Medulla oblongata (tissue), 1 donor: ENCODE data around the gene COG7.
"Not testable (repeated sequence)": the region's sequence is repeated elsewhere in the genome, so short reads cannot be mapped to it uniquely, and the experiment has no call there.

ENCODE experiments used
- DNase-seq: peaks from one replicate; pipeline ENCODE4 v3.0.0-alpha.2; 2015; ENCODE audit errors: extremely low spot score

The COG7 gene

DNA sequence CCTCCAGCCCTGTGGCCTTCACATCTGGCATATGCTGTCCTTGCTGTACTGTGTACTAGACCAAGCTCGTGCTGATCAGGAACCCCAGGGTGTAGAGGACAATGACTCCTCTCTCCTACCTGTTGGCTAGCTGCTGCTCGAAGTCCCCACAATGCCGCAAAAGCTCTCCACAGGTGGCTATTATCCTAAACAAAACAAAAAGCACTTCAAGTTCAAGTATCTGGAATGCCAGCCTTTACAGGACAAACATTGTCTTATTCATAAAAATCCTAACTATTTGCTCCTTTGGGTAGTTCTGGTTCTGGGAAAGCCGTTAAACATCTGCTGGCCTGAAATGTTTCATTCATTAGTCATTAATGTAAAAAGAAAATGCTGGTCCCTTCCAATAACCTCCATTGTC, 42.8 kb downstream of the COG7 start:
- no peak for DNase-seq

DNA sequence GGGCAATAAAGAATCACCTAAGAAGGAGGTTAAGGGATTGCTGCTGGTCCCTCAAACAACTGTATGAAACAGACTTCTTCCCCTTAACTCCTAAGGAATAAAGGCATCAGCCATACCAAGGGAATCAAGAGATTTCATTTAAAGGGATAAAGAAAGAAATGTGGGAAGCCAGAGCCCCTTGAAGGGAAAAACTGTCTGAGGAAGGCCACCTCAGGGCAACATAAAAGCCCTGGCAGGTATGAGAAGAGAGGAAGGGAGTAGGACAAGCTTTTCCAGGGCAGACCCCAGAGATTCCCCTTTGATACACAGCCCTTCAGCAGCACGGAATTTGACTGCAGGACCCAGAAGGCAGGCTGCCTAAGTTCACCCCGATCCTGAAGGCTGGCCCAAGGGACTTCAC, 43.5 kb downstream of the COG7 start:
- no peak for DNase-seq

DNA sequence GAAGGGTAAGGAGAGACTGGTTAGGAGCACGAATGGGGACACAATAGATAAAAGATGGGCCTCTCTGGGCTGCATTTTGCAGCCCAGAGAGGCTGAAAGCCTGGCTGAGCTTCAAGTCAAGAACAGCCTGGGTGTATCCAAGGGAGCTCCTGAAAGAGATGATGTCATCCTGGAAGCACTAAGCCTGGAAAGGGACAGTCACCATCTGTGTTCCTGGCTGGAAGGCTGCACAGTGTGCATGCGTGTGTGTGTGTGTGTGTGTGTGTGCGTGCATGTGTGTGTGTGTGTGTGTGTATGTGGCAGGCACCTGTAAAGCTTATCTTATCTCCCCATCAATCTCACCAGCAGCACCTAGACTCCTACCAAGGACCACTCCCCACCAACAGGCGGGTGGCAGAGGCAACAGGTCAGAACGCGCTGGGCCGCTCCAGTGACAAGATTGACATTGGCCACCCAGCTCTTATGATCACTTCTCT, 44.1 kb downstream of the COG7 start:
- DNase-seq: peak; percentile 79

DNA sequence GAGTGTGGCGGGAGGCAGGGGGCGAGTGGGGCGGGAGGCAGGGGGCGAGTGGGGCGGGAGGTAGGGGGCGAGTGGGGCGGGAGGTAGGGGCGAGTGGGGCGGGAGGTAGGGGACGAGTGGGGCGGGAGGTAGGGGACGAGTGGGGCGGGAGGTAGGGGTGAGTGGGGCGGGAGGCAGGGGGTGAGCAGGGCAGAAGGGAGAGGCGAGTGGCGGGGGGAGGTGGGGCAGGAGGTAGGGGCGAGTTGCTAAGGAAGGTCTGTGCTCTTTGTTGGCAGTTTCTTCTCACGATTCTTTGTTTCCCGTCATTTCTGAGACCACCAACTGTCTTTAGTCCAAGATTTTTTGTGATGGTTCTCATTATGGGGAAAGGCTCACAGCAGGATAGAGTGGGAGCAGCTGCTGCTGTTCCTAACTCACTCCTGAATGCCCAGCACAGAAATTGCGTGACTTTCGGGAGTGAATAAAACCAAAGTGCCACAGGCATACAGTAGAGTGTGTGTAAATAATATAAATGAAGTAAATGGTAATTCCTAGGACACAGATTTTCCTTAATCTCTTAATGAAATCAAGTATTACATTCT, 44.7 kb downstream of the COG7 start:
- no peak for DNase-seq

DNA sequence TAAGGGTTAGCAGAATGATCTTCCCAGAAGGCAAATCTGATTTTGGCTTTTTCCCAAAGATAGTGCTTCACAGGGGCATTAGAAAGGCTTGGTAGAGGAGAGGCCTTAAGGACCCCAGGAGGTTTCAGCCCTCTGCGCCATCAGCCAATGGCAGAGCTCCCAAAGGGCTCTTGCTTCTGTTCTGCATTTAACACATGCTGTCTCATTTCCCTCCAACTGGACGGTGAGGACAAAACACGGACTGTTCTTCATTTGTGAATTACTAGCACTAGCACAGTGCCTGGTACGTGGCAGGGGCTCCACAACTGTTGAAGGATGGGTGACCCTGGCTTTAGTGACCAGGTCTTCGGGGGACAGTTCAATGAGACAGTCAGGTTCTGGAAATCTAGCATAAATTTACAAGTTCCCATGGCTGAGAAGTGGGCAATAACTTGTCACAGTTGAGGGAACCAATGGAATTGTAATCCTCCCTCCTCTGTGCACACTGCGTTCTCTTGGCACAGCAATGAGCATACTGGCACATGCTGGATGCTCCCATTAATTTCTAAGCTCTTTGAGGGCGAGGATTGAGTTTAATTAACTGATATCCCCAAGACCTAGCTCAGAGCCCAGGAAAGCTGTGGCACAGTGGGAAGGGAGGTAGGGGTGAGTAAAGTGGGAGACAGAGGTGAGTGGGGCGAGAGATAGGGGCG, 45.4 kb downstream of the COG7 start:
- peak; percentile 12 for DNase-seq

DNA sequence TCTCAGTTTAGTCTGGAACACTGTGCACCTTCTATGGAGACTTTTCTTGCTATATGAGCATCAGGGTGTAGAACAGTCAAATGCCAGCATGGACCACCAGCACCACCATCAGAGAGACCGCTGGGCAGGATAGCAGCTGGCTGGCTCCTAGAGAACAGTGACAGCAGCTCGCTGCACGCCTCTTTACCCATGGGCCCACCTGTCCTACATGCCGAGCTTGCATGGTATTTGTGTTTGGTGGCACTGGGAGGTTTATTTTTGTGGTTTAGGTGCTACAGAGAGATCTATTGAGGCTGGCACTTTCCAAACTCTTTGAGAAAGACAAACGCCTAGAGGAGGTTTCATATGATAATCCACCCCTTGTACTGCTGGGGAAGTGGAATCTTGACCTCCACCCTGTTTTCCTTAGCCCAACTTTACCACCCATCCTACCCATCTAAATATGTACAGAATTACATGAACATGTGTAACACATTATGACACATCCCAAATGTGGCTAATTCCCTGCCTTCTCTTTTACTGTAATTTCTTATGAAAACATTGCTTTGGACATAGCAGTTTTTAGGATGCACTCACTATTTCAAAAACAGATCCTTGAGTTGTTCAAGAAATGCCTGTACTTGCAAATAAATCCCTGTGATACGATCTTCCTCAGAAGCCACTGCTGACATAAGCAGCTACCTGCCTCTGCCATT, 46.3 kb downstream of the COG7 start:
- DNase-seq: no peak

DNA sequence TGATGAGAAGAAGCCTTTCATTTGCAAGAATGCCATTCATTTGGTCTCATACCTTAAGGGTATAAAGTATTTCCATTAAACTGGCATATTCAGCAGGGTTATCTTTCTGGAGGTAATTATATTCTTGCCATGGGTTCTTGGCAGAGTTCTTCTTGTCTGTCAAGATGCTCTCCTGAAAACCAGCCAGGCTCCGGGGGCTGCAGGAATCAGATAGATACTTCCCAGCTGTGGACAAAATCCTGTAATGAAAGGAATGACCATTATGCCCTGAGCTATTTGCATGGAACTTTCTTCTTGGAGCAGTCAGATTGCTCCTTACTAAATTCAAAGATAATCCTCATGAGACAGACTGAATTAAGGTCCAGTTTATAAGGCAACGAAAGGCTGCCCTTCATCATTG, 47.0 kb downstream of the COG7 start:
- DNase-seq: no peak

DNA sequence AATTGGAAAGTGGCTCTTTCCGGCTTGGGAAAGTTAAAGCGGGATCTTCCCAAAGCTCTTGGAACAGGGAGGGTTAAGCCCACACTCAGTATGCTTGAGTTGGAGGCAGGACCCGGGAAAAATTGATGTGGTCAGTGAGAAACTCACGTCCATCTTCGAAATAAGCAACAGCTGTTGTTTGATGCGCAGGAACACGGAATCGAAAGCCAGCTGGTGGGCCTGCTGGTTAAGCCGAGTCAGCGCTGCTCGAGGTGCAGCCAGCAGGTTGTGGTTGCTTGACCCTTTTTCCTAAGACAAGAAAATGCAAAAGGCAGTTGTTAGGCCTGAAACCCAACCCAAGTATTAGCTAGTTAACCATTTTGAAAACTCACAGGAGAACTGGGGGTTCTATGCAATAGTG, 49.4 kb downstream of the COG7 start:
- no peak for DNase-seq

DNA sequence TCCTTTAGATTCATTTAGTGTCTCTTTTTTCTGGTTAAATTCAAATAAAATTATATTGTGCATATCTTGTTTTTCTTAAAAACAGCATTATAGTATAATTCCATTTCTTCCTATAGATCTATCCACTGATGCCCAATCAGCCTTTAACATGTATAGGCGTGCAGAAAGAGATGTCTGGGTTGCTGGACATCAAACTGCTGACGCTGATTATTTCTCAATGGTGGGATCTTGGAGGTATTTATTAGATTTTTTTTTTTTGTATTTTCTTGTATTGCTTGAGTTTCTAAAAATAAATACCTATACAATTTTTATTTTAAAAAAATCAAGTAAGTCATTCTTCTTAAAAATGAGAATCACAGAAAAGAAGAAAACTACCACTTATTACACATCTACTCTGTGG, 50.9 kb downstream of the COG7 start:
- DNase-seq: no peak

DNA sequence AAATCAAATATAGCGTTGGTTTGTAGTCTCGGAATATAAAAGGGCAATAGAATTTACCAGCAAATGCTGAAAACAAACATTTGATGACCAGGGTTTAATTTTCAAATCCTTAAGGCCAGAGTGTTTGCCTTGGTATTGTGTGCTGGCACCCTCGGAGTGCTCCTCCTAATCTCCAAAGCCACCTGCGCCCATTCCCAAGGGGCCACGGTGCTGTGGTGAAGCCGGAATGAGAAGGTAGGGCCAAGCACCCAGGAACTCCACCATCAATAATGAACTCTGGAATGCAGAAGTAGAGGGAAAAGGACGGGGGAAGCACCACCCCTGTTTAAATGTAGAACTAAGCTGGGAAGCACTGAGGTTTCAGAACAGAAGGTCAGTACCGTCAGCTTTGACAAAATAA, 51.9 kb downstream of the COG7 start:
- DNase-seq: no peak

DNA sequence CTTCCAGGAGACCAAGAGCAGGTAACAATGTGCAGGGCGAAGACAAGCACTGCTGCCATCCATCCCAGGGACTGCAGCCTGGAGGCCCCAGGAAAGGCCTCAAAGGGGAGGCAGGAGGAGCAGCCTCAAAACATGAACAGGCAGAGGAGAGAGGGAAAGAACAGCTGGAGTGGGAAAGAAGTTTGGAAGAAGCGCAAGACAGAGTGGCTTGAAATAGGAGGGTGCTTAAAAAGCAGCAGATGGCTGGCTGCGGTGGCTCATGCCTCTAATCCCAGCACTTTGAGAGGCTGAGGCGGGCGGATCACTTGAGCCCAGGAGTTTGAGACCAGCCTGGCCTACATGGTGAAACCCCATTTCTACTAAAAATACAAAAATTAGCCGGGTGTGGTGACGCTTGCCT, 52.5 kb downstream of the COG7 start:
- DNase-seq: not testable (repeated sequence)

DNA sequence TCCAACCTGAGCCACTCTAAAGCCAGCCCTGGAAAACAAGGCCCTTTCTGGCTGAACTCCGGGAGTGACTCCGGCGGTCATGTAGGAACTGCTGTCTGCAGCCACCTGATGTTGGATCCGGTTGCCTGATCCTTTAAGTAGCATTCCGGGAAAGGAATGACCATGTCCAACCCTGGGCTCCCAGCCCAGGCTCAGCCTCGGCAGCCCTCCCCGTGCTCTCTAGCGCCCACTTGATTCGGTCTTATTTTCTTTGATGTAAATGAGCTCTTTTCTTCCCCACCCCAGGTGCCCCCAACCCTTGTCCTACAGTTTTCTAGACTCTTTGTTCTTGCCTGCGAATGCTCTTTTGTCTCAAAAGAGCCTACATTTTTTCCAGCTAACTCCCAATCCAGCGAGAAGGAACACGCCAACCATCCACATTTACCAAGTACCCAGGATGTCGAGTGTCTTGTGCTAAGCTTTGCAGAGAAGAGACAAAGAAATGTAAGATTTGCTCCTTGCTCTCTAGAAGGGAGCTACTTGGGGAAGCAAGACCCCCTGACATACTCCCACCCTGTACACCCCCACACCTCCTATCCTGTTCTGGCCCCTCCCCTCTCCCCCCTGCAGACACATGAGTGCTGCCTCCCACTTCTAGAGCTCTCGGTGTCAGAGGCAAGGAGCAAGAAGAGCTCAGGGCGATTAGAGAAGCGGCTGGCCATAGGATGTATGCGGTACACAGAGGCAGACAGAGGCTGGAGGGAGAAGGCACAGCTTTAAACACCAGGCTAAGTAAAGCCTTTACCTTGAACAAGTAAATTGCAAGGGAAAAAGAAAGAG, 53.8 kb downstream of the COG7 start:
- DNase-seq: peak; percentile 66

DNA sequence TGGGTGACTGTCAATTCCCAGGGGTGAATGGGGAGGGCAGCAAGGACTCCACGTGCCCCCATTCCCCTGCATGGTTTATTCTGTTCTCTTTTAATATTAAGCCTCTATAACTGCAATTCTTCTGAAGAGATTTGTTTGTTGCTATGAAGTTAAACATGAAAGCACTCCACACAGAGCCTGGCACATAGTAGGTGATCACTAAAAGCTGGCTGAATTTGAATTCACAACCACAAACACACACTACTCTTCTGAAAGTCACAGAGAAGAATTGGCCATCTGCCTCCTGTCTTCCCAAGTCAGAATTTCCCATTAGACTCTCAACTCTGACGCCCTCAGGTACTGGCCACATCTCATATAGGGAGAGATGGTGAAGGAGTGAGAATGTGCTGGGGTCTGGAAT, 55.5 kb downstream of the COG7 start:
- no peak for DNase-seq

DNA sequence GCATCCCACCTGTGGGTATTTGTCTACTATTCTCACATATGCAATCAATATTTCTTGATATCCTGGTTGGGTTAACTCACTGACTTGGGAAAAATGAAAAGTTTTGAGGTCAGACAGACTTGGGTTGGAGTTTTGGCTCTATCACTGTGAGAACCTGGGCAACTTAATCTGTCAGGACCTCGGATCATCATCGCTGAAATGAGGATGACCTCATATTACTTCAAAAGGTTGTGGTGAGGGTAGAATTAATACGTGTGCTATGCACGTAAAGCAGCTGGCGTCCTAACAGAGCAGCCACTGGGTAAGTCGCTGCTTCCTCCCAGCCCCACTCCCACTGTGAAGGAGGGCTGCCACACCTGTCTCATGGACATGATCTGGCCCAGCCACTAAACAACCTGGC, 57.3 kb downstream of the COG7 start:
- DNase-seq: no peak

DNA sequence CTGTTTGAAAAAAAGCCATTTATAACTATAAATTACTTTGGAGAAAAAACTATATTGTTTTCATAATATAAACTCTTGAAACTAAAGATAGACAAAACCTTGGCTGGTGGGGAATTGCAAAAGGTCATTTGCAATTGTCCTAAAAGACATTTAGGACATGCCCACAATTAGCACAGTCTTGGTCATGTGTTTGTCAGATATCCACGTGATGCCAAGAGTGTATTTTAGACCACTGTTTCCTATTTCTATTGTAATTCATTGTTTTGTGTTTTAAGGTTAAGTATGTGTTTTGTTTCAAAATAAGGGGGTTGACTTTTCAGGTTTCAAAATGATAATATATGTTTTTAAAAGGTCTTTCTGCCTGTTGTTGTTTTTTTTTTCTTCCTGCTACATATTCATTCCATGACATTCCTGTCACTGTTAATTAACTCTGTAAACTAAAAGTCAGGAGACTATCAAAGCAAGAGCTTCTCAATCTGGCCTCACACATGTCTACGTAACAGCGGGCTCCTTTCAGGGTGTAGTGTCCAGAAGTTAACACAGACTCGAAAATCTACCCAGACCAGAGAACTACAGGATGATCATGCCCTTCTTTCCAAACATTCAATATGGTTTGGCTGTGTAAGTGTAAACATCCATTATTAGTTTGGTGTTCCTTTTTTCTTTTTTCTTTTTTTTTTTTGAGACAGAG, 58.7 kb downstream of the COG7 start:
- DNase-seq: no peak

DNA sequence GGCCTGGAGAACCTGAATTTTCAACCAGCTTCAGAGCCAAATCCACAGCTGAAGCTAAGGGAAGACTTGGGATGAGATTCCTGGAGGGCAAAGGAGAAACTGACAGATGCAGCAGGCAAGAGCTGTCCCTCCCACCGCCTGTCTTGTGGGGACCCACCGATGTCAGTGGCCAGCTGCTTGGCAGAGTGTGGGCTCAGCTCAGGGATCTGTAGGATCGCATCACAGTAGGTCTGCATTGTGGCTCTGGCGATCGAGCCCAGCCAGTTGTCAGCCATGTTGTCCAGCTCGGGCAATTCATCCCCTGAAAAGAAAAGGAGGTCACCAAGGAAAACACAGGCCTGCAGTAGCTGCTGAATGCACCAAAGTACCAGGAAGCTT, 60.8 kb downstream of the COG7 start:
- DNase-seq: no peak

DNA sequence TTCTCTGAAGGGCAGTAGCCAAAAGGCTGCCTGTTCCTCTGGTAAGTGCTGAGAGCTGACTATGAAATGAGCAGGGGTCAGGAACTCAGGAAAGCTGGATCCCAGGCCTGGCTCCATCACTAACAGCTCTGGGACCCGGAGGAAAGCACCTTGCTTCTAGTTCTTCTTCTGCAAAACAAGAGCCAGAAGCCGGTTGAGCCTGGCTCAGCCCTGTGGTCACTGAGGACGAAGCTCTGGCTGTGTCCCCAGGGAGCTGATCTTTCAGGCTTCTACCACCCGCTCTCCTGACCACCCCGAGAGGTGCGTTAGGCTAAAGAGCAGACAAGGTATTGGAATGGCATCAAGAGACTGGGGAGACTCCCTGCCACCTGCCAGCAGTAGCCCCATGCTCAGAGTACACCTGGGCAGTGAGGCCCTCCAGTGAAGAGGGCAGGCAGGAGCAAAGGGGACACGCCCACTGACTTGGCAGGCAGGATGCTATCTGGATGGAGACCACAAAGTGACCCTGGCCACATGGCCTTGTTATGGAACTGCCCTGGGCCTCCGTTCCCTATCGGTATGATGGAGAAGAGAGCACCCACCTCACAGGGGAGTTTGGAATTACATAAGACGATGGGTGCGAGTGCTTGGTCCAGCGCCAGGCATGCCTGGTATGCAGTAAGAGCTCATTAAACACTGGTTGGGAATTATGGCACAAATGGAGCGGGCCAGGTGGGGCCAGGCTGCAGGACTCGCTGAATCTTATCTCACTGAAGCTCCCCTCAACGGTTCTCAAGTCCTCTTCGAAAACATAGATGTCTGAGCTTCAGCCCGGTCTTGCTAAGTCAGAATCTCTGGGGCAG, 61.4 kb downstream of the COG7 start:
- DNase-seq: no peak

DNA sequence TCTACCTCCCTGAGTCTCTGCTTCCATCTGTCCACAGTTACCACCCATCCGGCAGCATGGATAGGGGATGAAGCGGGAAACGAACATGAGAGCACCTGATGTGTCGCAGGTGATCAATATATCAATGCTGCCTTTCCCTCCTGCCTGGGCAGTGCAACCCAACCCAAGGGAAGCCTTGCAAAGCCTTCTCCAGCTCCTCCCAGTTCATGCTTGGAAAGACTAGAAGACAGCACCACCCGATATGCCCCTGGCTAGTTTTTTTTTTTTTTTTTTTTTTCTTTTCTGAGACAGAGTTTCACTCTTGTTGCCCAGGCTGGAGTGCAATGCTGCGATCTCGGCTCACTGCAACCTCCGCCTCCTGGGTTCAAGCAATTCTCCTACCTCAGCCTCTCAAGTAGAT, 63.1 kb downstream of the COG7 start:
- not testable (repeated sequence) for DNase-seq

DNA sequence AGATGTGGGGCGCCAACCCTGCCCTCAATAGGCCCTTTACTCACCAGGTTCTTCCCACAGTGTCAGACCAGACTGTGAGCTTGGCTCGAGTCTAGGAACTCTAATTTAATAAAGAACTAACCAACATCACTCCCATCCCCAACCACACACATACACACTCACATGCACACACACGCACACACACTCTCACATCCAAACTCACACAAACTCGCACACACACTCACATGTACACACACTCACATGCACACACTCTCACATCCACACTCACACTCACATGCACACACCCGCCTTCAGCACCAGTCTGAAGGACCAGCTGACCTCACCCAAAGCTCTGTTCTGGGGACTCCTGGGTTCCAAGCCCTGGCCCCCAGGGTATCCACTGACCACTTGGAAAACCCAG, 63.8 kb downstream of the COG7 start:
- no peak for DNase-seq

DNA sequence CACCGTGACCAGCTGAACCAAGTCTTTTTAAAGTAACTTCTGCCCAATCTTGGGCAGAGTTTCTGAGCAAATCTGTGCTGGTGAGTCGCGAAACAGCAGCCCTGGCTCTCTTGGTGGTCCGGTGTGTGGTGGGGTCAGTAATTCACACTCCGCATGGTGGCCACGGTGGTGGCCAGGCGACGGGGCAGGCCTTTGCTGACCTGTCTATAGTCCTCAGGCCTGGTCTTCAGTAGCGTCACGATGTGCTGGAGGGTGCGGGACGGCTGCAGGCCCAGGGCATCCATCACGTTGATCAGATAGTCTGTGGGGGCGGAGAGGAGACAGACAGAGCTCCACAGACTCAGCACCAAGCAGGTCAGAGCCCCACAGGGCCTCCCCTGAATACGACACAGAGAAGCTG, 64.2 kb downstream of the COG7 start:
- no peak for DNase-seq

DNA sequence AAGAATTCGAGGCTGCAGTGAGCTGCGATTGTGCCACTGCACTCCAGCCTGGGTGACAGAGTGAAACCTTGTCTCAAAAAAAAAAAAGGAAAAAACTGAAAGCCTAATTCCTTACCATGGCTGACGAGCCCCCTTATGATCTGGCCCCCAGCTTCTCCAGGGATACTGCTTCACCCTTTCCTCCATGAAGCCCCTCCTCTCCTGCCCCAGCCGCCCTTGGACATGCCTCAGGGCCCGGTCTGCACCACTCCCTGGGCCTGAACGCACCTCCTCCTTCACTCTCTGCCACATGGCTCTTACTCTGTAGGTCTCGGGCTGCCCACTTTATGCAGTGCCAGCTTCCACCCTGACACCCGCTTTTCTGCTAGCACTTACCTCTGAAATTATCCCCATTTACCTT, 65.3 kb downstream of the COG7 start:
- no peak for DNase-seq
